A673 (cell line): ENCODE data around the gene FAM50A. TPM values are rescaled to one million over a fixed set of nuclear protein-coding genes. Genes with fewer than 3 reads are reported as not detected.

Source experiments
- BruUV-seq: library from RNA; stranded (reverse); fragments of 400-500 nt; replicated peaks from 2 replicates; lab custom pipeline; 2021; lab: Mats Ljungman, UMichigan
- CTCF ChIA-PET: fragments of 300-600 bp; sonication (Branson Sonifier 250); formaldehyde crosslinking; loops from one replicate; lab custom pipeline; 2022; ENCODE audit warnings: antibody characterized with exemption; lab: Charles Lee
- POLR2A ChIA-PET: fragments of 300-600 bp; sonication (Branson Sonifier 250); formaldehyde crosslinking; loops from one replicate; lab custom pipeline; 2022; ENCODE audit warnings: antibody characterized with exemption; ENCODE audit not compliant: low non-redundant PET; lab: Charles Lee
- DNase-seq: peaks from one replicate; pipeline ENCODE4 v3.0.0-alpha.2; 2015; ENCODE audit warnings: low spot score
- H3K27ac ChIP-seq: fragments of 200-600 bp; sonication (generic); 2 replicates; pipeline ENCODE4 v1.5.1; 2016; ENCODE audit warnings: mixed run types, low read depth, mild to moderate bottlenecking, mixed read lengths, antibody characterized with exemption, low read length; ENCODE audit not compliant: poor library complexity, severe bottlenecking
- H3K27me3 ChIP-seq: fragments of 200-600 bp; sonication (generic); replicated peaks from 2 replicates; pipeline ENCODE4 v1.6.1; 2017; ENCODE audit warnings: mixed run types, low read depth, mild to moderate bottlenecking, mixed read lengths, antibody characterized with exemption, low read length; ENCODE audit not compliant: insufficient read depth, poor library complexity
- H3K36me3 ChIP-seq: fragments of 200-600 bp; sonication (generic); 2 replicates; pipeline ENCODE4 v1.6.1; 2016; ENCODE audit warnings: mixed run types, mild to moderate bottlenecking, mixed read lengths, antibody characterized with exemption, low read length; ENCODE audit not compliant: insufficient read depth, poor library complexity, severe bottlenecking
- H3K4me1 ChIP-seq: fragments of 200-600 bp; sonication (generic); 2 replicates; pipeline ENCODE4 v1.6.1; 2017; ENCODE audit warnings: mixed run types, mild to moderate bottlenecking, mixed read lengths, antibody characterized with exemption, low read length; ENCODE audit not compliant: insufficient read depth, poor library complexity, severe bottlenecking
- H3K4me3 ChIP-seq: fragments of 200-600 bp; sonication (generic); 2 replicates; pipeline ENCODE4 v1.5.1; 2016; ENCODE audit warnings: low read depth, mixed run types, mild to moderate bottlenecking, mixed read lengths, low read length; ENCODE audit not compliant: poor library complexity, severe bottlenecking
- H3K9me3 ChIP-seq: fragments of 200-600 bp; sonication (generic); 2 replicates; pipeline ENCODE4 v1.6.1; 2016; ENCODE audit warnings: mixed run types, low read depth, mild to moderate bottlenecking, mixed read lengths, antibody characterized with exemption, low read length; ENCODE audit not compliant: poor library complexity, severe bottlenecking
- CTCF ChIP-seq: fragments of 300-800, 200-600 bp; sonication (generic); conservative IDR thresholded peaks from 2 replicates; pipeline ENCODE4 v1.5.1; 2017; ENCODE audit warnings: low read depth, mild to moderate bottlenecking, antibody characterized with exemption, low read length, moderate library complexity, mixed read lengths
- EZH2 ChIP-seq: fragments of 200-600 bp; sonication (generic); IDR thresholded peaks from 2 replicates; pipeline ENCODE4 v1.6.1; 2017; ENCODE audit warnings: borderline replicate concordance, low read depth, mild to moderate bottlenecking, mixed read lengths, antibody characterized with exemption, low read length; ENCODE audit not compliant: poor library complexity, severe bottlenecking
- intact Hi-C: fragments of 100-400 bp; cut with micrococcal nuclease; formaldehyde crosslinking; loops from one replicate; pipeline ENCODE4 v1.10.0; 2022; ENCODE audit not compliant: unreplicated experiment
- total RNA-seq: library from RNA; stranded (reverse); gene quantifications from 2 replicates; pipeline ENCODE4 v1.2.3, GENCODE V29; 2021

Gene FAM50A
- total RNA-seq, 1 experiment from 2014 or later, result 83.7 TPM

GRCh38 chrX:154483325-154483724, 39.4 kb downstream of the FAM50A start:
- peaks cover 11% of the 10 kb centered on the region for H3K36me3 ChIP-seq
- BruUV-seq, result no TSS peak
- H3K27me3 ChIP-seq, result no peaks in the 10 kb centered on the region
- TF ChIP-seq CTCF, result no peak
- no peak for TF ChIP-seq EZH2
- H3K27ac ChIP-seq, result no peak overlapping the region
- no peaks in the 10 kb centered on the region for H3K9me3 ChIP-seq
- no peak for DNase-seq
- intact Hi-C loops, result no loop called here
- no peak overlapping the region for H3K4me3 ChIP-seq
- peaks cover 5% of the 10 kb centered on the region for H3K4me1 ChIP-seq
- CTCF ChIA-PET, result no interaction called here
- POLR2A ChIA-PET, result no interaction called here

GRCh38 chrX:154484255-154485149, 40.6 kb downstream of the FAM50A start:
- TF ChIP-seq EZH2 (no peak), CTCF (no peak)
- Histone ChIP-seq H3K27me3 (no peaks in the 10 kb centered on the region), H3K9me3 (no peaks in the 10 kb centered on the region), H3K36me3 (peaks cover 11% of the 10 kb centered on the region), H3K4me3 (no peak overlapping the region), H3K27ac (no peak overlapping the region), H3K4me1 (peaks cover 5% of the 10 kb centered on the region)
- ChIA-PET CTCF (no interaction called here), POLR2A (no interaction called here)
- no TSS peak for BruUV-seq
- no peak for DNase-seq
- intact Hi-C loops, result no loop called here

DNA sequence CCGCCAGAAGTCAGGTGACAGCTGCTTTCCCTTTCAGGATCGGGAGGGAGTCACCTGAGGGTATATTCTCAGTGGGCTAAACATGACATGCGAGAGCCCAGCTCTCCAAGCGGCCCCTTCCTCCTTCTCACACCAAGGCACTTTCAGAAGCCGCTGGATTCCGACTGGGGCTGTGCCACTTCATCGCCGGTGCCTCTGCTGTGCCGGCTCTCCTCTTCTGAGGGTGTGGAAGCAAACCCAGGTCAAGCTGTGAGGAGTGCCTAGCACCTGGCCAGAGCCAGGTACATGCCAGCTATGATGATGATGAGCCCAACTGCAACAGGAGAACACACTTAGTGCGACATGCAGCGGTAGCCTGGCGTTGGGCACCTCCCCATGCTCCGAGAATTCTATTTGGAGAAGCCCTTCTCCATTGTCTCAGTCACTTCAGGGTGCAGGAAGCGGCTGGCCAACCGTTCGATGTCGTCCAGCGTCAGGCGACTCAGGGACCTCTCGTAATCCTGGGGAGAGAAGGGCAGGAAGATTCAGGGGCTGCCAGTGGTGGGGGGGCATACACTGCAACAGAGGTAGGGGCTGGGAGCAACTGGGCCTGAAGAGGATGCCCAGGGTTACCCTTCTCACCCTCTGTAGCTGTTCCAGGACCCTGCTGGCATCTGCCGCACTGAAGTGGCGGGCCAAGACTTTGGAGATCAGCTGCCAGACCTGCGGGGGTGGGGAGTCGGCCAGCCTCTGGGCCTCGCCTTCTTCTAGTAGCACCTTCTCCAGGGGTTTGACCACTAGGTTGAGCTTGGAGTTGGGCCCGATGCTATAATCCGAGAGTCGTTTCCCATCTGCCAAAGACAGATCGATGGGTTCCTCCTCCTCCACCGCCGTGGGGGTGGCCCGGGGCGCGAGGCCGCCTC, 41.5 kb downstream of the FAM50A start:
- BruUV-seq, result no TSS peak
- no peak for DNase-seq
- POLR2A ChIA-PET, result no interaction called here
- Histone ChIP-seq H3K36me3 (peaks cover 11% of the 10 kb centered on the region), H3K4me3 (peak overlapping the region; percentile 58), H3K4me1 (peaks cover 5% of the 10 kb centered on the region), H3K9me3 (no peaks in the 10 kb centered on the region), H3K27me3 (no peaks in the 10 kb centered on the region), H3K27ac (peak overlapping the region; percentile 72)
- no peak for TF ChIP-seq EZH2
- TF ChIP-seq CTCF, result no peak
- CTCF ChIA-PET, result no interaction called here
- intact Hi-C loops, result no loop called here
